ENCODE measurements around the gene ADGRF1. TPM values are rescaled to one million over a fixed set of nuclear protein-coding genes. Genes with fewer than 3 reads are reported as not detected.
A peak's percentile ranks its signal among the peaks of the same experiment; 100 is the strongest.
"Not testable (repeated sequence)": the region's sequence is repeated elsewhere in the genome, so short reads cannot be mapped to it uniquely, and the experiment has no call there.

The ADGRF1 gene
- under 1 TPM in 7 of 10 donors, not detected in 3; 0.07 to 0.22 (median 0.14) TPM for polyA plus RNA-seq (ENCODE audit: insufficient read length in 10 of 10)
- long read RNA-seq, donor 1: 0 reads
- long read RNA-seq, donor 2: 0 reads
- long read RNA-seq, donor 3: 0 reads
- long read RNA-seq, donor 4: 0 reads
- long read RNA-seq, donor 5: 0 reads
- long read RNA-seq, donor 6: 0 reads
- long read RNA-seq, donor 7: 0 reads
- long read RNA-seq, donor 8: 0 reads
- long read RNA-seq, donor 9: 0 reads

DNA sequence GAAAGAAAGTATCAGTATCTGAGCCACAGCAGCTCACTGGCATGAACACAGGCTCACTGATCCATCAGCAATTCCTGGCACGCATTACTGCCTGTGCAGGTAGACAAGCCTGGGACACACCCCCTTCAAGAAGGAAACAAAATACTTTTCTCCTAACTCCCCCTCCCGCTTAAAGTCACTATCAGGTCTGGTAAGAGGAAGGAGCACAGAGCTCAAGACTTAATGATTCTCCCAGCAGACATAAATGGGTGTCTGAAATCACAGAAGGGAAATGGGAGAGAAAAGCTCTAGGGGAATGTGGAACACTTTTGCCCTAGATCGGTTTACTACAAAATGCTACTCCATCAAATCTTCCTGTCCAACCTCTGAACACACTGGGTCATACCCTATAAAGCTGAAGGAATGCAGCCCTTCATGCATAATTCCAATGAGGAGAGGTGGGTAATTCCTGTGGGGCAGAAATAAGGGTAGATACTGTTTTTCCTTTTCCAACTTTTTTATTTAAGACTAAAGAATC lies at the start of gene ADGRF1:
ADGRF1 (minus strand) TSS at position 58 of the 517 bp plus-strand sequence. CDS start 13,271 bp downstream, outside the sequence.
- no peak for DNase-seq

DNA sequence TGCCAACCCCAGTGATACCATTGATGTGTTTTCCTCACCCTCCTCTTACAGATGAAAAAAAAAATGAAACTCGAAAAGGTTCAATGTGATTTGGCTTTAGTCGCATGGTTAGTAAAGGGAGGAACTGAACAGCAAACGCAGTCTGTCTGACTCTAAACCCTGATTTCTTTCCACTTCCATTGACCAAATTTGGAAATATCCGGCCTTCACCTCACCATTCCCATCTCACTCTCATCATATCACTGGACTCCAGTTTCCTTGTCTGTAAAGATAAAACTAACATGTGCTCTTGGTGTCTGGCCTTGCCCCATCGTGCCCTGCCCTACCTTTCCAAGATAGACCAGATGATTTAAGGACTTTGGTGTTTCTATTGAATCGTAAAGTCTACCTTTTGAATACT lies 48.7 kb upstream of the ADGRF1 start:
- DNase-seq: no peak

DNA sequence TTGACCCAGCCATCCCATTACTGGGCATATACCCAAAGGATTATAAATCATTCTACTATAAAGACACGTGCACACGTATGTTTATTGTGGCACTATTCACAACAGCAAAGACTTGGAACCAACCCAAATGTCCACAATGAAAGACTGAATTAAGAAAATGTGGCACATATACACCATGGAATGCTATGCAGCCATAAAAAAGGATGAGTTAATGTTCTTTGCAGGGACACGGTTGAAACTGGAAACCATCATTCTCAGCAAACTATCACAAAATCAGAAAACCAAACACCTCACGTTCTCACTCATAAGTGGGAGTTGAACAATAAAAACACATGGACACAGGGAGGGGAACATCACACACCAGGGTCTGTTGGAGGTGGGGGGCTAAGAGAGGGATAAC lies 47.3 kb upstream of the ADGRF1 start:
- DNase-seq: not testable (repeated sequence)

DNA sequence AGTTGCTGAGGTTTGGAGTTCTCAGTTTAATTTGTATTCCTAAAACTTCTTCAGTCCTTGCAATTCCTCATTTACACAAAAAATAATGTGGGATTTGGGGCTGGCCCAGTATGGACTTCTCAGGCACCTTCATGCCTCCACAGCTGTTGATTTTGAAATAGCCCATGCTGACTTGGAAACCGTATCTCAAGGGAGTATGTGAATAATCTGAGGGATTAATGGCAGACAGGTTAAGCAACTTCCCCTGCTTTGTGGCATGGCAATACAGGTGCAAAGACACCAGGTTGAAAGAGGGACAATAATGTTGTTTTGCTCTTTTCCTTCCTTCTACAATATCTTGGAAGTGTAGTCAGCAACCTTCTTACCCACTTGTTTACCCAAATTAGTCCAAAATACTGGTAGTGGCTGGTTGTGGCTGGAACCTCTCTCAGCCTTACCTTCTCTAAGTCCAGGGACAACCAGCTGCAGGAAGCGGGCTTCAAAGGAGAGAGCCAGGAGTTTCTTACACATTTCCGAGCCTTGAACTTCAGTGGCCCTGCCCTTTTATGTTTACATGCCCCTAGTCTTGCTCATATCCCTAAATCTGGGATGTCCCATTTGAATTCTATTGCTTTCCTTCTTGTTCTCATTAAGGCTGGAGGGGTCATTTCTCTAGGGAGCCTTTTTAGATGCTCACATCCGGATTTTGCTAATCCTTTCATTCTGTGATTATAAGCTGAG lies 44.1 kb upstream of the ADGRF1 start:
- no peak for DNase-seq

DNA sequence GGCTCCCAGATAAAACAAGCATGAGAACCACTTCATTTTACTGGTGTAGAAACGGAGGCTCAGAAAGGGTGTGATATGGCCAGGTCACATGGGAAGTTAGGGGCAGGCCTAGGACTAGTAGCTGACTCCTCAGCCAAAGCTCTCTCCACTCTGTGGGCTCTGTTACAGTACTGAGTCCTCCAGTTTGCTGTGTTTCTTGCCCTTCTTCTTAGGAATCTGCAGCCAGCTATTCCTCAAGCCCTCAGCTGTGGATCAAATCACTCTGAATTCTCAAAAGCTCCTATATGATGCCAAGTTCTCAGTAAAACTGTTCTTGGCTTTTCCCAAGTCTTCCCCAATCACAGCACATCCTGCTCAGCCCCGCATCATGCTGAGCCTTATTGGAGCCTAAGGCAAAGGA lies 42.5 kb upstream of the ADGRF1 start:
- peak in 1 of 3 donors; percentile 54 for DNase-seq

GRCh38 chr6:47083586-47084047 lies 41.5 kb upstream of the ADGRF1 start:
- DNase-seq: peak; percentile 84 to 92 (median 85)

GRCh38 chr6:47080083-47080596 lies 38.0 kb upstream of the ADGRF1 start:
- no peak for DNase-seq

DNA sequence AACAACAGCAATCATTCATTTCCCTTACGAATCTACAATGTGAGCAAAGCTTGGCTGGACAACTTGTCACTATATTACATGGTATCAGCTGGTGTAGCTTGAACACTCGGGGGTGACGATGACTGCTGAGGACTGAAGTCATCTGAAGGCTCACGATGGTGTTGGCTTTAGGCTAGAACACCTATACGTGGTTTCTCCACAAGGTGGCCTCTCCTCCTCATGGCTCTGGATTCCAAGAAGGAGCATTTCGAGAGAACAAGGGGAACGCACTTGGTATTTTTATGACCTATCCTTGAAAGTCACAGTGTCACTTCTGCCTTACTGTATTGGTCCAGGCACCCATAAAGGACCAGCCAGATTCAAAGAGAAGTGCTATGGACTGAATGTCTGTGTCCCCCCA lies 37.5 kb upstream of the ADGRF1 start:
- no peak for DNase-seq

DNA sequence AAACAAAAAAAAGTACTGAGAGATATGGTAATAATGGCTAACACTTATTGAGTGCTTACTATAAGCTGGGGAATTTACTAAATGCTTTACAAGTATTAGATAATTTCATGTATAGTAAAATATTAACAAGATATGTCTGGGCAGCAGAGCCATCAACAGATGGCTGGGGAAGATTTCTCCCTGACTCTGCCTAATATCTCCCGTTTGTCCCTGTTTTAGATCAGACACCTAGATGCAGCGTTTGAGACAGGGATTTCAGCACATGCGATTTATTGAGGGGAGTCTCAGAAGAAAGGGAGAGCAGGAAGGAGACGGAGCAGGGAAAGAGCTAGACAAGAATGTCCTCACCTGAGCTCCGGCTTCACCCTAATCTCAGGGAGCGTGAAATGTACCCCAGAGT lies 36.9 kb upstream of the ADGRF1 start:
- no peak for DNase-seq

DNA sequence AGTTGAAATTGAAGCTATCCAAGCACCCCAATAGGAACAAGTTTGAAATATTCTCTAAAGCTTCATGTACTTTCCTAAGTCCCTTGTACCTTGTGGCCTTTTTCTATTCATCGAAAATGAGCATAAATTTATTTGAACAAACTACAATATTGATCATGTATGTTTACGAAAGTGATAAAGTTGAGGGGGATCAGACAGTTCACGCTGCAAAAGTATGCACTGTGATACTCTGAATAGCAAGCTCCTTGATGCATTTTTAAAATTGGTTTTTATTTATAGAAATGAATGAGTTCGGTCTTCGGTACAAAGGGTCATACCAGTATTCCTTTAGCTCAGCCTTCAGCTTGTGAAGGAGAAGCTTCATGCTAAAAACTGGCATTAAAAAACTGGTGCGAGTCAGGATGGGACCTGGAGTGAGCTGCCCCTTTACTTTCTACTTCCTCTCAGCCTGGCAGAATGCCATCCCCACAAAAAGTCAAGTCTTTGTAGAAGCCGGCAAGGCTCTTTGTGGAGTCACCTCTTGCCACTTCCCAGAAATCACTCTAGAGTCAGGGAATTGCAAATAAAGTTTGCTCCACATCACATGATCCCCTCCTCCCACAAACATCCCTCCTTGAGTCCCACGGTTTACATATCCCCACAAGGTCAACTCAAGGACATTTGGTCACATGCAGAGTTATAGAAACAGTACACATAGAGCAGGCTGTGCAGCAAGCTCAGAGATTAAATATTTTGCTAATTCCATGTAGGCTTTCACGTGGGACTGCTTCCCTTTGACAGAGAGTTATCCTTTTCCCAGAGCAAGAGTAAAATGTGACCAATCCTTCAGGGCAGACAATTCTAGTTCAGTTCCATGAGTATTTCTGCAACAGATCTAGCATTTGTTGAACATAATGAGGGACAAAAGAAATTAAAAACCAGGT lies 34.6 kb upstream of the ADGRF1 start:
- peak in 1 of 3 donors; percentile 38 for DNase-seq

- DNase-seq: peak in 1 of 3 donors; percentile 52
These were observed 33.7 kb upstream of the ADGRF1 start for GRCh38 chr6:47075741-47076421.

GRCh38 chr6:47075168-47075567 lies 33.0 kb upstream of the ADGRF1 start:
- peak in 2 of 3 donors; percentile 51 to 78 for DNase-seq

GRCh38 chr6:47073125-47074110 lies 31.3 kb upstream of the ADGRF1 start:
- DNase-seq: no peak

DNA sequence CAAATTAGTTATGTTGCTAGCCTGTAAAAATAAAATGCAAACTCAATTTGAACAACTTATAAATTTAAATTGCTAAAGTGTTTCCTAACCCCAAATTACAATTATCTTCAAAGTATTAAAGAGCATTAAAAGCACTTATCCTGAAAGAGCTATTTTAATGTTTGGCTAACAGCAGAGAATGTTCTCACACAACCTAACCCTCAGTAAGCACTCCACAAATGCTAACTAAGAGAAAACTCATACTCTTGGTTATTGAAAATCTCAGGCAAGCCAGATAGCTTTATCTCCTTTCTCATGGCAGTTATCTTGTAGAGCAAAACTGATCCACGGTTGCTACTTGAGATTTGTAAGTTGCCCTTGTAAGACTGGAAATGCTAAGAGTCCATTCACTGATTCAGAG lies 30.5 kb upstream of the ADGRF1 start:
- DNase-seq: no peak

DNA sequence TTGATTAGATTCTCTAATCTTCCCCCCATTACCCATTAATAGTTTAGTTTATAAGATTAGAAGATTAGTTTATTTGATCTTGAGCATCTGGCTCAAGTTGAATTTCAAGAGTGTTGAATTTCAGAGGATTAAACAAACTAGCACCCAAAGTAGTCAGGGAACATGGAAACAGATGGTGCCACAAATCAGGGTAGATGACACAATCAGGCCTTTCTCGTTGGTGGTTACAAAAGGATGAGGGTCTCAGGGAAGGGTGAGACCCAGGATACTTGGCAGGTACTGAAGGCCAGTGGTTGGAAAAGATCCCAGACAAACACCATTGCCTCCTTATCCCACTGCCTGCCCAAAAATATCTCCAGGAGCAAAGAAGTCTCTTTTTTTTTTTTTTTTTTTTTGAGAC lies 29.5 kb upstream of the ADGRF1 start:
- DNase-seq: no peak

- no peak for DNase-seq
These were observed 28.3 kb upstream of the ADGRF1 start for GRCh38 chr6:47070461-47070860.

GRCh38 chr6:47069156-47069555 lies 27.0 kb upstream of the ADGRF1 start:
- no peak for DNase-seq

DNA sequence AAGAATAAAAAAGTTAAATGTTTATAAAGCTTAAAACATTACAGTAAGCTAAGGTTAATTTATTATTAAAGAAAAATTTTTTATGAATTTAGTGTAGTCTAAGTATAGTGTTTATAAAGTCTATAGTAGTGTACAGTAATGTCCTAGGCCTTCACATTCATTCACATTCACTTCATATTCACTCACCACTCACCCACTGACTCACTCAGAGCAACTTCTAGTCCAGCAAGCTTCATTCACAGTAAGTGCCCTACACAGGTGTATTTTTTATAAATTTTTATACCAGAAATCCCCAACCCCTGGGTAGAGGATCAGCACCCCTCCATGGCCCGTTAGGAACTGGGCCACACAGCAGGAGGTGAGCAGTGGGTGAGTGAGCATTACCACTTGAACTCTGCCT lies 24.3 kb upstream of the ADGRF1 start:
- no peak for DNase-seq

GRCh38 chr6:47064274-47064673 lies 22.1 kb upstream of the ADGRF1 start:
- no peak for DNase-seq

DNA sequence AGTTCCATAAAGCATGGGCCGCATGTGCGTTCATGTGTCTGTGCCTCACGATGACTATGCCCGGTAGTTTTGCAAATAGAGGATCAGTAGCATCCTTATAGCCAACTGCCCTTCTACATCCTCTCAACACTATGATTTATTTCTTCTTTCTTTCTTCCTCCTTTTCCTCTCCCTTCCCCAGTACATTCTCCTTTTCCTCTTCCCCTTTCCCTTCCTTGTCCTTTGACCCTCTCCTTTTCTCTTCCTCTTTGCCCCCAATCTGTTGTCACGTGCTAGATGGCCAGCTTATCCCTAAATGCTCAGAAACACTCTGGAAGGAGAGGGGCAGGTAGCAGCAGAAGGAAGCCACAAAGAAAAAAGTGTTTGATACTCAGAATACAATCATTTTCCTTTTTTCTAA lies 20.2 kb upstream of the ADGRF1 start:
- DNase-seq: no peak
